C1 segment of cervical spinal cord (tissue), 14 donors: Measurements from ENCODE around the gene MATR3.
A peak's percentile ranks its signal among the peaks of the same experiment; 100 is the strongest.

ENCODE experiments used
- DNase-seq, 14 donors: peaks; one replicate each; lab custom pipeline; 2025; lab: John Stamatoyannopoulos, UW

MATR3 gene

GRCh38 chr5:139271201-139272027, 22.1 kb upstream of the MATR3 start:
- no peak for DNase-seq

- peak in 1 of 14 donors; percentile 33 for DNase-seq
Observed at GRCh38 chr5:139272471-139273321, 20.8 kb upstream of the MATR3 start.

GRCh38 chr5:139273322-139273571, 20.3 kb upstream of the MATR3 start:
- no peak for DNase-seq

GRCh38 chr5:139273572-139274289, 19.8 kb upstream of the MATR3 start:
- DNase-seq, result peak in 13 of 14 donors; percentile 21 to 90 (median 77)

GRCh38 chr5:139275536-139275935, 18.0 kb upstream of the MATR3 start:
- DNase-seq, result no peak

GRCh38 chr5:139275956-139276355, 17.6 kb upstream of the MATR3 start:
- no peak for DNase-seq

GRCh38 chr5:139276426-139276825, 17.1 kb upstream of the MATR3 start:
- no peak for DNase-seq

- DNase-seq, result peak in 1 of 14 donors; percentile 9
Observed at GRCh38 chr5:139277171-139277570, 16.4 kb upstream of the MATR3 start.

- no peak for DNase-seq
Observed at GRCh38 chr5:139278540-139279274, 14.8 kb upstream of the MATR3 start.

GRCh38 chr5:139282197-139282557, 11.4 kb upstream of the MATR3 start:
- no peak for DNase-seq

GRCh38 chr5:139283252-139284166, 10.0 kb upstream of the MATR3 start:
- no peak for DNase-seq

GRCh38 chr5:139284295-139284694, 9.2 kb upstream of the MATR3 start:
- DNase-seq, result no peak

GRCh38 chr5:139285651-139286392, 7.7 kb upstream of the MATR3 start:
- DNase-seq, result no peak

- no peak for DNase-seq
Observed at GRCh38 chr5:139287890-139288635, 5.5 kb upstream of the MATR3 start.

GRCh38 chr5:139291051-139291450, 2.5 kb upstream of the MATR3 start:
- no peak for DNase-seq

GRCh38 chr5:139293202-139293506, 386 bp upstream of the MATR3 start:
- no peak for DNase-seq

GRCh38 chr5:139294374-139295165, 1.0 kb downstream of the MATR3 start:
- DNase-seq, result peak in 13 of 14 donors; percentile 30 to 83 (median 74)

GRCh38 chr5:139295346-139296057, 2.0 kb downstream of the MATR3 start:
- DNase-seq, result no peak
